Stimulated activated CD4-positive, alpha-beta T cell treated with anti-CD3 and anti-CD28 coated beads, Interleukin-2, amount 100 ng/mL, for 48 hours (primary cell): ENCODE results near the gene BSCL2.
"Not testable (repeated sequence)": the region's sequence is repeated elsewhere in the genome, so short reads cannot be mapped to it uniquely, and the experiment has no call there.

Source experiments
- DNase-seq, 2 donors: peaks; one replicate each; pipeline ENCODE4 v3.0.0-alpha.2; 2020

BSCL2 gene

GRCh38 chr11:62716816-62717215 is 9.6 kb upstream of the BSCL2 start:
- no peak for DNase-seq

GRCh38 chr11:62716206-62716605 is 9.0 kb upstream of the BSCL2 start:
- DNase-seq = no peak

- no peak for DNase-seq
Observed at GRCh38 chr11:62715150-62716130, 8.2 kb upstream of the BSCL2 start.

- no peak for DNase-seq
Observed at GRCh38 chr11:62713343-62713742, 6.1 kb upstream of the BSCL2 start.

GRCh38 chr11:62712861-62713260 is 5.6 kb upstream of the BSCL2 start:
- no peak for DNase-seq

GRCh38 chr11:62712276-62712812 is 5.1 kb upstream of the BSCL2 start:
- DNase-seq = no peak

- DNase-seq = no peak
Observed at GRCh38 chr11:62710001-62710345, 2.7 kb upstream of the BSCL2 start.

GRCh38 chr11:62709247-62710000 is 2.2 kb upstream of the BSCL2 start:
- peak; percentile 89 to 91 for DNase-seq

GRCh38 chr11:62708793-62709192 is 1.6 kb upstream of the BSCL2 start:
- no peak for DNase-seq

GRCh38 chr11:62708392-62708791 is 1.2 kb upstream of the BSCL2 start:
- no peak for DNase-seq

GRCh38 chr11:62706850-62707247 is 375 bp downstream of the BSCL2 start:
- DNase-seq = no peak

GRCh38 chr11:62705880-62706849 is 1.1 kb downstream of the BSCL2 start:
- DNase-seq = peak; percentile 93 to 97

- DNase-seq = no peak
Observed at GRCh38 chr11:62705413-62705812, 1.8 kb downstream of the BSCL2 start.

- DNase-seq = not testable (repeated sequence)
Observed at GRCh38 chr11:62703921-62704320, 3.3 kb downstream of the BSCL2 start.

- no peak for DNase-seq
Observed at GRCh38 chr11:62702246-62702645, 5.0 kb downstream of the BSCL2 start.

- peak; percentile 74 to 76 for DNase-seq
Observed at GRCh38 chr11:62694455-62695167, 12.6 kb downstream of the BSCL2 start.

GRCh38 chr11:62693624-62694023 is 13.6 kb downstream of the BSCL2 start:
- DNase-seq = not testable (repeated sequence)

- no peak for DNase-seq
Observed at GRCh38 chr11:62689421-62690183, 17.6 kb downstream of the BSCL2 start, which contains the start of gene LRRN4CL. TSS of gene LRRN4CL (minus strand) at chr11:62689530. CDS start at chr11:62688508, 1,022 bp downstream.

- DNase-seq = no peak
Observed at GRCh38 chr11:62688491-62688890, 18.7 kb downstream of the BSCL2 start.

GRCh38 chr11:62687508-62688396 is 19.5 kb downstream of the BSCL2 start:
- no peak for DNase-seq
